Left renal pelvis (tissue), 4 donors: Measurements from ENCODE around the gene SLC23A3. TPM values are rescaled to one million over a fixed set of nuclear protein-coding genes. Genes with fewer than 3 reads are reported as not detected.

Experiments used
- DNase-seq, 4 donors: peaks; one replicate each; pipeline ENCODE4 v3.0.0-alpha.2; 2013; ENCODE audit warnings: low read depth in 4 of 4, low spot score in 3 of 4
- polyA plus RNA-seq, 4 donors: library from polyadenylated mRNA; unstranded; fragments of 120-200 nt; gene quantifications; one replicate each; pipeline ENCODE4 v1.2.1, GENCODE V29; 2013; ENCODE audit not compliant: insufficient read length in 4 of 4

SLC23A3 gene
- 10 to 100 TPM in 3 of 4 donors, 1 to 10 TPM in 1; 1.2 to 24.8 (median 16.7) TPM for polyA plus RNA-seq

- DNase-seq = no peak
Measured at GRCh38 chr2:219169930-219170654, at the start of gene SLC23A3. TSS of gene SLC23A3 (minus strand) at chr2:219170029. CDS start at chr2:219169984, 45 bp downstream.

DNA sequence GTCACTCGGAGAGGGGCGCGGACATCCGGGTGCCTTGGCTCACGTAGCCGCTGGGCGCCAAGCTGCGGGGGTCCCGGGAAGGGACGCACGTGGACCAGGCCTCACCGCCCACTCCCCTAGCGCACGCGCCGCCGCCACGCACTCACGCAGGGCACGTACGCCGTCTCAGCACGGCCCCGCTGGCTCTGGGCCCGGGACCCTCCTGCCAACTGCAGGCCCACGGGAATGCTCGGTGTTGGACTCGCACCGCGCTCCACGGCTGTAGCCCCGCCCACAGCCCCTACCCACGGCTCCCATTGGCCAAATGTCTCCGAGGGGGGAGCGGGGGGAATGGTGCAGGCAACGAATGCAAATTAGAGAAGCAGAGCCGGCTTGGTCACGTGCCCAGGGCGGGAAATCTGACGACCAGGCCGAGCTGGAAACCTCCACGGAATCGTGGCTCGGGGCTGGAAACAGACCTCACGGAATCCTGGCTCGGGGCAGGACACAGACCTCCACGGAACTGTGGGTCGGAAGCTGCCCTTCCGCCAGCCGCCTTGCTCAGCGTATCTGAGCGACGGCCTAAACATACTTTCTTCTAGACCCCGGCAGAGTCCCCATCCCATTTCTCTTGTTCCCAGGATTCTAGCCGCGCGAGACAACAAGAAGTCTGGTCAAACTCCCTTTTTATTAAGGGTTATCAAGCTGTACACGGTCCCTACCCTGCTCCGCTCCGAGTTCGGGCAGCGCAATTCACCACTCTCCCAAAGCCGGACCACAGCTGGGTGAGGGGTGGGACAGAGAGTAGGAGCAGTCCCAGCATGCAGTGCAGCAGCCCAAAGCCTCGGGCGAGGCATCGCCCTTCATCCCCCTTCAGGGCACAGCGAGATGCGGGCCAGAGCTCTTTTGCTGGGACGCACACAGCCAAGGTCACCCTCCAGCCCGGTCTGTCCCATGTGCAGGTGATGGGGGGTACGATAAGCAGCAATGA, 49.2 kb upstream of the SLC23A3 start, which contains the start of gene ABCB6:
ABCB6 (minus strand) TSS at position 227 of the 970 bp plus-strand sequence. CDS start 285 bp downstream, outside the sequence.
- peak; percentile 80 to 89 (median 84) for DNase-seq

- DNase-seq = no peak
Measured at GRCh38 chr2:219218217-219218731, 48.4 kb upstream of the SLC23A3 start.

DNA sequence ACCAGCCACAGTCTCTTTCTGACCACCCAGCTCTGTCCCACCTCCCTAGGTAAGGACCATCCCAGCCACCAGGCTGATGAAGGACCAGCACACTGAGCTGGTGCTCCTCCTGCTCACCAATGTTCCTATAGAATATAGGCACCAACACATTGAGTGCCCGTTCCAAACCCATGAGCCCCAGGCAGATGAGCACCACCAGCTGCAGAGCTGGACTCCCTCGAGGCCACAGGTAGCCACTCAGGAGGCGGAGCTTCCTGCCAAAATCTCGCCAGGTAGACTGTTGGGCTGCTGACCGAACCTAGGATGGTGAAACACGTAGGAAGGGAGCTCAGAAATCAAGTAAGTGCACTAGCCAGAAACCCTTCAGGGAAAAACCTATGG, 46.7 kb upstream of the SLC23A3 start:
- no peak for DNase-seq

DNA sequence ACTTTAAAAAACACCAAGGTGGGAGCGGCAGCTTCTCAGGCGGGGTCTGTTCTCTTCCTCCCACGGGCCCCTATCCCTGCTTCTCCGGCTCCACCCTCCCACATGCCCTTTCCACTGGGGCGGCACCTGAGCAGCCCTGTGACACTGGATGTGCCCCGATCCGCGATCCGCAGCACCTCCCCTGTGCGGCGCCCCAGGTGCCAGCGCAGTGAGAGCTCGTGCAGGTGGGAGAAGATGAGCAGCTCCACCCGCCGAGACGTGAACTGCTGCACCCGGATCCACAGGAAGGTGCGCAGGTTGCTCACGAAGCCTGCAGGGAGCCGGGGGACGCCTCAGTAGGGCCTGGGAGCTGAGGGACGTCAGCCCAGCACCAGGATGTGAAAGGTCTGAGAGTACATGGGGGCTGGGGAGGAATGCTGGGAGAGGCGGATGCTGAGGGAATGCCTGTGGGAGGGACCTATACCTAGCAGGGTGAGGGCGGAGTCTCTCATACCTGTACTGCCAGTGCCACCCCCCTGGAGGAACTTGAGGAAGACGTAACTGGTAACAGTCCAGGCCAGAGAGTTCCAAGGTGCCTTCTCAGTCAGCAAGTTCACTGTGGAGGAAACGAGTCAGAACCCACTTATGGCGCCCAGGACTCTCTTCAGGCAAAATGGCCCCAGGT, 46.2 kb upstream of the SLC23A3 start:
- no peak for DNase-seq

- no peak for DNase-seq
Measured at GRCh38 chr2:219214786-219215185, 45.0 kb upstream of the SLC23A3 start.

GRCh38 chr2:219214141-219214540, 44.3 kb upstream of the SLC23A3 start:
- DNase-seq = no peak

DNA sequence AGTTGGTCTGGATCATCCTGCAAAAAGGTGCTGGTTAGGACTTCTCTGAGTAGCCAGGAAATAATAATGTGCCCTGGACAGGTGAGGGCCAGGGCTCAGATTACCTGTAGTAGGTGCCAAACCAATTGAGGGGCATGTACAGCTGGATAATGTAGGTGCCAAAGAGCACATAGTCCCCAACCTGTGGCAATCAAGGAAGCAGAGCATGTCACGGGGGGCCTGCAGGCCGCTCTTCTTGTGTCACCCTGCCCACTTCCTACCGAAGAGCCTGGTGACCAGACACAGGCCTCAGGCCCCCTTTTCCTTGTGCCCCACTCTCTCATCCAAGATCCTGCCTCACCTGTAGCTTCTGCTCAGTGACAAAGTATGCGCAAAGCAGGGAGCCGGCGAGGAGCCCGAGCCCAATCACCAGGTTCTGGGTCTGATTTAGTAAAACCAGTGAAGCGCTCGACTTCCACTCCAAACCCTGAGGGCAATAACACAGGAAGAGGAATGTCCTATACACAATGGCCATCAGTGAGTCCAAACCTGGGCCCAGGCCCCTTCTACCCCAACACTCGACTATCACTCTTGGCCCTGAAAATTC, 43.8 kb upstream of the SLC23A3 start:
- no peak for DNase-seq

GRCh38 chr2:219213026-219213415, 43.2 kb upstream of the SLC23A3 start:
- DNase-seq = no peak

DNA sequence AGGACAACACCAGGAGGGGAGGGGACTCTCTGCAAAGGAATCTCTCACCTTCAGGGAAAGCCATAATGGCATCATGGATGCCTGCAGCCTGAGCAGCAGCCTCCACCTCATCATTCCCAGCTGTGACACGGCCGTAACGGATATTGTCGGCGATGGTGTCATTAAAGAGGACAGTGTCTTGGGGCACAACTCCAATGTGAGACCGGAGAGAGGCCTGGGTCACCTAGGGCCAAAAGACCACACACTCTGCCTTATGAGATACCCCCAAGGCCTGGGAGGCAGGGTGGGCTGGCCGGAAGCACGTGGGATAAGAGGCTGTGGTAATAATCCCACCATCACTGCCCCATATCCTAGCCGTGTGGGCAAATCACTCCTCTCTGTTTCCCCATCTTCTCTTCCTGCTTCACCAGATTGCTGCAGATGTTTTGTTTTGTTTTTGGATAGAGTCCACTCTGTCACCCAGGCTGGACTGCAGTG, 41.1 kb upstream of the SLC23A3 start:
- no peak for DNase-seq

DNA sequence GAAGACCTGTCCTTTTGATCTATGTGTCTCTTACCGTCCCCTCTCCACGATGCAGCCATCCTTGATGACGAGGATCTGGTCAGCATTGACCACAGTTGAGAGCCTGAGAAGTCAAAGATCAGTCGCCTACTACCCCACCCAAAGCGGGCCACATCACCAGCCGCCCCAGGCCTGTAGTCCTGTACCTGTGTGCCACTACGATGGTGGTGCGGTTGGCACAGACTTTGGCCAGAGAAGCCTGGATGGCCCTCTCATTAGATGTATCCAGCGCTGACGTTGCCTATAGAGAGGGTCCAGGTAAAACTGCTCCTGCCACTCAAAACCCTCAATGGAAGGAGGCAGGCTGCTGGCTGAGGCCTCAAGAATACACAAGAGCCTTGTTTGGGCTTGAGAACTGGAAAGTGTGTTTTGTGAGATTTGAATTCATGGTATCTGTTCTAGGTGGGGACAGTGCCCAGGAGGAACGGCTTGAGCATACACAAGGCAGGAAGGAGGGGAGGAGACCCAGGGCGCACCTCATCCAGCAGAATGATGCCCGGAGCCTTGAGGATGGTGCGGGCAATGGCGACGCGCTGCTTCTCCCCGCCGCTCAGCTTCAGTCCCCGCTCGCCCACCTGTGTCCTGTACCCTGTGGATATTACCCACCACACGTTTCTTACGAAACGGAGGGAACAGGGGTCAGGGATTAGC, 40.5 kb upstream of the SLC23A3 start:
- DNase-seq = no peak

GRCh38 chr2:219209236-219210195, 39.7 kb upstream of the SLC23A3 start:
- DNase-seq = no peak

GRCh38 chr2:219207884-219208740, 38.3 kb upstream of the SLC23A3 start:
- no peak for DNase-seq

- no peak for DNase-seq
Measured at GRCh38 chr2:219207134-219207883, 37.5 kb upstream of the SLC23A3 start.

- peak; percentile 86 to 91 (median 90) for DNase-seq
Measured at GRCh38 chr2:219206328-219207133, 36.7 kb upstream of the SLC23A3 start, which contains the start of gene ZFAND2B. TSS of gene ZFAND2B (plus strand) at chr2:219206782. CDS start at chr2:219206988, 206 bp downstream.

DNA sequence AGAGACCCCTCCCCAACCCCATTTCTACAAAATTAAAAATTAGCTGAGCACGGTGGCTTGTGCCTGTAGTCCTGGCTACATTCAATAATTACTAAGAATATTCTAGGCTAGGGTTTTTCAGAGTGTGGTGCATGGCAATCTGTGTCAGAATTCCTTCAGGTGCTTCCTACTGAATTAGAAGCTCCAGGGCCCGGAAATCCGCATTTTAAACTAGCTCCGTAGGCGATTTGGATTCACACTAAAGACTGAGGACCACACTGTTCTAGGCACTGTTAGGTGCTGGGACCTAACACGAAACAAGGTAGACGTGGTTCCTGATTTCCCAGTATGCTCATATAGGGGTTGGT, 36.1 kb upstream of the SLC23A3 start:
- no peak for DNase-seq
